B cell (primary cell): Measurements from ENCODE around the gene SPRR3. TPM values are rescaled to one million over a fixed set of nuclear protein-coding genes. Genes with fewer than 3 reads are reported as not detected.

Source experiments
- ATAC-seq: fragments of 200-7000 bp; cut with Tn5 transposase; one replicate; pipeline ENCODE4 v1.10.0; 2021; ENCODE audit warnings: low read depth, mild to moderate bottlenecking, moderate number of reproducible peaks, moderate library complexity
- CTCF ChIA-PET: fragments of 350-600 bp; sonication (Branson Sonifier 250); formaldehyde crosslinking; loops from one replicate; lab custom pipeline; 2021; ENCODE audit warnings: antibody characterized with exemption, inconsistent platforms; lab: Charles Lee
- POLR2A ChIA-PET: fragments of 350-600 bp; sonication (Branson Sonifier 250); formaldehyde crosslinking; loops from one replicate; lab custom pipeline; 2021; ENCODE audit warnings: antibody characterized with exemption; lab: Charles Lee
- DNase-seq: peaks from one replicate; pipeline ENCODE4 v3.0.0; 2013
- H2AFZ ChIP-seq: 2 replicates; pipeline ENCODE4 v1.6.1; 2012; ENCODE audit warnings: mild to moderate bottlenecking, low read depth, low read length; ENCODE audit not compliant: insufficient read depth, poor library complexity, severe bottlenecking
- H3K27ac ChIP-seq, 2 donors: 1 replicate in 1 of 2; 2 replicates in 1 of 2; pipeline ENCODE4 v1.5.1; 2012 to 2013; ENCODE audit warnings: low read length in 2 of 2, mild to moderate bottlenecking in 2 of 2, moderate library complexity in 1 of 2
- H3K27me3 ChIP-seq, 4 experiments: fragments of 200-600 bp in 1 of 4; sonication (generic) in 1 of 4; replicated peaks in 1 of 4; 1 replicate in 2 of 4; 2 replicates in 2 of 4; pipeline versions ENCODE4 v1.6.1 to v1.7.0; 2013 to 2016; ENCODE audit warnings: low read length in 3 of 4, mild to moderate bottlenecking in 2 of 4, mixed read lengths in 1 of 4, moderate library complexity in 1 of 4; ENCODE audit not compliant: insufficient read depth in 4 of 4, control insufficient read depth in 3 of 4; ENCODE audit errors: control extremely low read depth in 1 of 4
- H3K36me3 ChIP-seq, 2 experiments: replicated peaks in 1 of 2; 1 replicate in 1 of 2; 2 replicates in 1 of 2; pipeline versions ENCODE4 v1.6.1 to v1.7.1; 2013; ENCODE audit warnings: low read length in 1 of 2; ENCODE audit not compliant: insufficient read depth in 2 of 2, control insufficient read depth in 1 of 2; ENCODE audit errors: control extremely low read depth in 1 of 2, extremely low read depth in 1 of 2
- H3K4me1 ChIP-seq, 2 donors: fragments of 200-600 bp in 1 of 2; sonication (generic) in 1 of 2; 1 replicate in 1 of 2; 2 replicates in 1 of 2; pipeline versions ENCODE4 v1.5.1 to v1.6.1; 2013 to 2017; ENCODE audit warnings: low read length in 2 of 2; ENCODE audit not compliant: control insufficient read depth in 2 of 2, insufficient read depth in 2 of 2
- H3K4me2 ChIP-seq: replicated peaks from 2 replicates; pipeline ENCODE3; 2012; ENCODE audit warnings: mild to moderate bottlenecking, low read depth, low read length; ENCODE audit not compliant: poor library complexity, severe bottlenecking
- H3K4me3 ChIP-seq, 5 experiments: fragments of 200-600 bp in 1 of 5; sonication (generic) in 1 of 5; 1 replicate in 3 of 5; 2 replicates in 2 of 5; pipeline versions ENCODE4 v1.5.1 to v1.7.0; 2011 to 2016; ENCODE audit warnings: low read length in 4 of 5, mild to moderate bottlenecking in 4 of 5, low read depth in 2 of 5, control low read depth in 1 of 5, moderate library complexity in 1 of 5; ENCODE audit not compliant: insufficient read depth in 1 of 5; ENCODE audit errors: control extremely low read depth in 1 of 5, extremely low read depth in 1 of 5
- H3K79me2 ChIP-seq: fragments of 200-600 bp; sonication (generic); one replicate; pipeline ENCODE4 v1.6.0; 2016; ENCODE audit warnings: low read length; ENCODE audit not compliant: control insufficient read depth, insufficient read depth
- H3K9ac ChIP-seq: fragments of 200-600 bp; sonication (generic); 2 replicates; pipeline ENCODE4 v1.6.1; 2017; ENCODE audit warnings: mild to moderate bottlenecking, low read length, moderate library complexity
- H3K9me3 ChIP-seq, 3 donors: one replicate each; pipeline versions ENCODE4 v1.6.1 to v1.7.1; 2013; ENCODE audit warnings: low read length in 2 of 3; ENCODE audit not compliant: control insufficient read depth in 2 of 3, insufficient read depth in 1 of 3; ENCODE audit errors: control extremely low read depth in 1 of 3
- H4K20me1 ChIP-seq: 2 replicates; pipeline ENCODE4 v1.6.0; 2012; ENCODE audit warnings: mild to moderate bottlenecking, low read length; ENCODE audit not compliant: insufficient read depth, control insufficient read depth, poor library complexity, severe bottlenecking
- H3K27ac Mint-ChIP-seq: one replicate; pipeline ENCODE4 v1.8.0; 2021; ENCODE audit warnings: mixed read lengths
- H3K27me3 Mint-ChIP-seq: one replicate; pipeline ENCODE4 v1.8.0; 2021; ENCODE audit warnings: mixed read lengths
- H3K4me1 Mint-ChIP-seq: one replicate; pipeline ENCODE4 v1.8.0; 2021; ENCODE audit warnings: mixed read lengths
- H3K4me3 Mint-ChIP-seq: one replicate; pipeline ENCODE4 v1.8.0; 2021; ENCODE audit warnings: mixed read lengths
- H3K9me3 Mint-ChIP-seq: one replicate; pipeline ENCODE4 v1.8.0; 2022; ENCODE audit warnings: mixed read lengths; ENCODE audit not compliant: insufficient read depth
- CTCF ChIP-seq: fragments of 200-600 bp; IDR thresholded peaks from one replicate; pipeline ENCODE4 v1.8.0; 2022; ENCODE audit warnings: antibody characterized with exemption, mild to moderate bottlenecking
- EZH2 ChIP-seq: IDR thresholded peaks from 2 replicates; pipeline ENCODE4 v1.6.1; 2012; ENCODE audit warnings: borderline replicate concordance, low read depth, mild to moderate bottlenecking, moderate library complexity, low read length; ENCODE audit not compliant: insufficient read depth, poor library complexity, severe bottlenecking
- WGBS: methylation state at CpG from one replicate; pipeline ENCODE4 v1.1.5; 2013; ENCODE audit warnings: missing lambda C conversion rate; ENCODE audit not compliant: insufficient coverage; 5-methylcytosine and 5-hydroxymethylcytosine counted together
- intact Hi-C: fragments of 100-400 bp; cut with micrococcal nuclease; formaldehyde crosslinking; loops from one replicate; pipeline ENCODE4 v1.10.0; 2022
- polyA plus RNA-seq: library from polyadenylated mRNA; depleted of rRNA; stranded (reverse); fragments of >200 nt; gene quantifications from 2 replicates; pipeline ENCODE4 v1.2.3, GENCODE V29; 2012
- total RNA-seq, 2 donors: library from RNA; stranded (reverse); fragments of 120-200 nt in 1 of 2; gene quantifications; 1 replicate in 1 of 2; 2 replicates in 1 of 2; pipeline versions ENCODE4 v1.2.3 to v1.2.4, GENCODE V29; 2013 to 2022

Gene SPRR3
- total and polyA plus RNA-seq, 2 donors (not counting 1 experiment from before 2014, with no cell fraction given): not detected

DNA sequence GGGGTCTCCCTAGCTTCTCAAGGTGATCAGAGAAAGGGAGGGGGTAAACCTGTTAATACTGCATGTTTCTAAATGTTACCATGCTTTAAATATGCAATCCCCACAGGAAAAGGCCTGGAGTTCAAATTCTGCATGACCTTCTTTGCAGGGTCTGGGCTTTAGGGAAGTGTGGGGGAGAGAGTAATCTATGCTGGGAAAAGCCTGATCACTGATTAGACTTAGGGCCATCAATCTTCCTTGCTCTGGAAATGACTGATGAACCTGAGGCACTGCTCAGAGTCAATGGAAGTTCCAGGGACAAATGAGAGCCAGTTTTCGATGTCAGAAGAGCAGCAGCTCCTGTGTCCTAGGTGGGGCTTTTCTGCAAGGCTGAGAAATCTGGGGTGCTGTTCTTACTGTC, 20.9 kb upstream of the SPRR3 start:
- Histone ChIP-seq H3K4me1 (no peaks in the 10 kb centered on the region), H3K4me3 (no peak overlapping the region), H3K36me3 (no peaks in the 10 kb centered on the region), H3K9me3 (peaks cover 0 to 1% (median 0%) of the 10 kb centered on the region in 3 donors), H3K27me3 (peaks cover 0 to 19% (median 4%) of the 10 kb centered on the region in 4 experiments), H3K79me2 (no peaks in the 10 kb centered on the region), H3K9ac (no peak overlapping the region), H2AFZ (no peak overlapping the region), H3K4me2 (no peak overlapping the region), H4K20me1 (no peaks in the 10 kb centered on the region), H3K27ac (no peak overlapping the region)
- no peak overlapping the region for H3K4me3 Mint-ChIP-seq
- H3K9me3 Mint-ChIP-seq: no peaks in the 10 kb centered on the region
- CTCF ChIA-PET: no interaction called here
- no peak for ATAC-seq
- TF ChIP-seq CTCF (no peak), EZH2 (no peak)
- peaks cover 47% of the 10 kb centered on the region for H3K27me3 Mint-ChIP-seq
- intact Hi-C loops: no loop called here
- H3K27ac Mint-ChIP-seq: no peak overlapping the region
- no peaks in the 10 kb centered on the region for H3K4me1 Mint-ChIP-seq
- POLR2A ChIA-PET: no interaction called here
- DNase-seq: no peak
- WGBS: 71% methylated on average over 1 of the region's 1 CpG

DNA sequence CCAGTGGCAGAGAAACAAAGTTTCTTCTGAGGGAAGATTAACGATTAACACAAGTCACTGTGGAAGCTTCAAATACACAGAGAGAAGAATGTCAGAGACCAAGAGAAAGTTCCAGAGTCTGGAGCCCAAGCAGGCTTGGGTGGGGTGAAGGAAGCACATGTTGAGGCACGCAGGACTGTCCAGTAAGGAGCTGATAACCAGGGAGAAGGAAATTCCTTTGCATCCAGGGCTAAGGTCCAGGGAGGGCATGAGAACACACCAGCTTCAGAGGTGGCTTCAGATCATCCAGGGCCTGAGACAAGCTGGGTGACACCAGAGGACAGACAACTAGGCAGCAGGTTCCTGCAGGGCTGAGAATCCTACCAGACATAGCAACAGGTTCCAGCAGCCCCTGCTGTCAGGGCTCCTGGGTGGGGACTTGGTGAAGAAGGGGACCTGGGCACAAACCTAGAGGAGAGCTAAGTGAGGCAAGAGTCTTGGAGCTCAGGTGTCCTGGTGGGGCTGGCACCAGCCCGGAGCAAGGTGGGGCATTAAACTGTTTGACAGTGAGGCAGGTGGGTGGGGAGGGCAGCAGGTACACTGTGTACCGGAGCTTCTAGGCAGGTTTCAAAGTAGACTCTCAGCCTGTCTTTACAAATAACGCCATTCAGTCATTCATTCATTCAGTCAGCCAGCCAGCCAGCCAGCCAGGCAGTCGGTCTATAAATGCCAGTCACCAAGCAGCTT, 20.2 kb upstream of the SPRR3 start:
- no peaks in the 10 kb centered on the region for H3K9me3 Mint-ChIP-seq
- H3K4me1 Mint-ChIP-seq: no peaks in the 10 kb centered on the region
- Histone ChIP-seq H3K79me2 (no peaks in the 10 kb centered on the region), H3K9ac (no peak overlapping the region), H3K36me3 (no peaks in the 10 kb centered on the region), H3K9me3 (peaks cover 0 to 1% (median 0%) of the 10 kb centered on the region in 3 donors), H4K20me1 (no peaks in the 10 kb centered on the region), H3K27ac (no peak overlapping the region), H3K27me3 (peaks cover 0 to 19% (median 4%) of the 10 kb centered on the region in 4 experiments), H2AFZ (no peak overlapping the region), H3K4me3 (no peak overlapping the region), H3K4me2 (no peak overlapping the region), H3K4me1 (no peaks in the 10 kb centered on the region)
- WGBS: 81% methylated on average over 3 of the region's 6 CpGs
- peaks cover 45% of the 10 kb centered on the region for H3K27me3 Mint-ChIP-seq
- CTCF ChIA-PET: no interaction called here
- no peak for DNase-seq
- H3K27ac Mint-ChIP-seq: no peak overlapping the region
- H3K4me3 Mint-ChIP-seq: no peak overlapping the region
- no peak for ATAC-seq
- no peak for TF ChIP-seq EZH2
- no peak for TF ChIP-seq CTCF
- POLR2A ChIA-PET: no interaction called here
- intact Hi-C loops: no loop called here
